ENCODE measurements around the gene NCAM1.

- TF ChIP-seq ZNF274 (IDR thresholded peaks at IDR 0.05; ENCODE audit: low read depth, low read length) (no peak), SUZ12 (IDR thresholded peaks at IDR 0.05; ENCODE audit: extremely low read depth, insufficient read depth, insufficient read length) (no peak), YY1 (IDR thresholded peaks at IDR 0.05; ENCODE audit: insufficient read depth, insufficient read length) (no peak)
Measured at GRCh38 chr11:113287801-113288200, 326.6 kb downstream of the NCAM1 start.
